SK-N-SH treated with all-trans-retinoic acid at 6 μM for 48 hours (cell line): ENCODE data around the gene MLPH.

Experiments
- ATAC-seq: fragments of 200-7000 bp; cut with Tn5 transposase; 3 replicates; pipeline ENCODE4 v1.9.1; 2020; ENCODE audit warnings: mild to moderate bottlenecking, moderate library complexity
- ARNTL ChIP-seq: fragments of 450-650 bp; formaldehyde crosslinking; IDR thresholded peaks from 2 replicates; pipeline ENCODE4 v1.5.0; 2020; ENCODE audit warnings: low read depth, mild to moderate bottlenecking, moderate library complexity, borderline replicate concordance
- BACH2 ChIP-seq: fragments of 250-450 bp; sonication (Bioruptor Pico); IDR thresholded peaks from 2 replicates; pipeline ENCODE4 v1.9.0; 2021; ENCODE audit warnings: mild to moderate bottlenecking, borderline replicate concordance
- CSDC2 ChIP-seq: fragments of 250-450 bp; sonication (Bioruptor Pico); IDR thresholded peaks from 2 replicates; pipeline ENCODE4 v1.5.0; 2020; ENCODE audit warnings: mild to moderate bottlenecking, moderate library complexity
- ESRRG ChIP-seq: fragments of 250-450 bp; sonication (Bioruptor Pico); IDR thresholded peaks from 2 replicates; pipeline ENCODE4 v1.6.1; 2021; ENCODE audit warnings: mild to moderate bottlenecking
- GLIS3 ChIP-seq: fragments of 250-450 bp; sonication (Bioruptor Pico); IDR thresholded peaks from 2 replicates; pipeline ENCODE4 v1.5.0; 2020; ENCODE audit warnings: mild to moderate bottlenecking, moderate library complexity
- ISL1 ChIP-seq: fragments of 250-450 bp; sonication (Bioruptor Pico); IDR thresholded peaks from 2 replicates; pipeline ENCODE4 v2.1.2; 2022; ENCODE audit warnings: mild to moderate bottlenecking, moderate library complexity
- OSR1 ChIP-seq: fragments of 250-450 bp; sonication (Bioruptor Pico); IDR thresholded peaks from 2 replicates; pipeline ENCODE4 v1.8.0; 2022; ENCODE audit warnings: moderate library complexity, mild to moderate bottlenecking, inconsistent platforms
- PATZ1 ChIP-seq: fragments of 250-450 bp; sonication (Bioruptor Pico); IDR thresholded peaks from 2 replicates; pipeline ENCODE4 v1.8.0; 2020; ENCODE audit warnings: mild to moderate bottlenecking, moderate library complexity, borderline replicate concordance
- POU6F1 ChIP-seq: fragments of 250-450 bp; sonication (Bioruptor Pico); IDR thresholded peaks from 2 replicates; pipeline ENCODE4 v1.8.0; 2021; ENCODE audit warnings: low read depth, mild to moderate bottlenecking, moderate library complexity, borderline replicate concordance
- PPARA ChIP-seq: fragments of 250-450 bp; sonication (Bioruptor Pico); IDR thresholded peaks from 2 replicates; pipeline ENCODE4 v1.5.0; 2020; ENCODE audit warnings: mild to moderate bottlenecking, borderline replicate concordance
- SNAI2 ChIP-seq: fragments of 250-450 bp; sonication (Bioruptor Pico); IDR thresholded peaks from 2 replicates; pipeline ENCODE4 v1.5.0; 2020; ENCODE audit warnings: mild to moderate bottlenecking, moderate library complexity
- TCF4 ChIP-seq: fragments of 250-450 bp; sonication (Bioruptor Pico); IDR thresholded peaks from 2 replicates; pipeline ENCODE4 v1.8.0; 2021; ENCODE audit warnings: mild to moderate bottlenecking, moderate library complexity, borderline replicate concordance
- TOX ChIP-seq: fragments of 250-450 bp; sonication (Bioruptor Pico); IDR thresholded peaks from 2 replicates; pipeline ENCODE4 v1.8.0; 2021; ENCODE audit warnings: mild to moderate bottlenecking, moderate library complexity, borderline replicate concordance
- ZC3H10 ChIP-seq: fragments of 250-450 bp; sonication (Bioruptor Pico); IDR thresholded peaks from 2 replicates; pipeline ENCODE4 v1.5.1; 2021; ENCODE audit warnings: mild to moderate bottlenecking, moderate library complexity
- ZFP3 ChIP-seq: fragments of 250-450 bp; sonication (Bioruptor Pico); IDR thresholded peaks from 2 replicates; pipeline ENCODE4 v1.5.0; 2020; ENCODE audit warnings: mild to moderate bottlenecking, moderate library complexity
- ZFP30 ChIP-seq: fragments of 450-650 bp; formaldehyde crosslinking; IDR thresholded peaks from 2 replicates; pipeline ENCODE4 v1.5.0; 2022; ENCODE audit warnings: mild to moderate bottlenecking, moderate library complexity
- ZNF565 ChIP-seq: fragments of 450-650 bp; formaldehyde crosslinking; conservative IDR thresholded peaks from 2 replicates; pipeline ENCODE4 v1.5.0; 2020; ENCODE audit warnings: low read depth, mild to moderate bottlenecking, moderate library complexity
- ZNF8 ChIP-seq: fragments of 450-650 bp; formaldehyde crosslinking; IDR thresholded peaks from 2 replicates; pipeline ENCODE4 v1.5.0; 2020; ENCODE audit warnings: mild to moderate bottlenecking, moderate library complexity
- TF ChIP-seq, protein P1 (sequence below): fragments of 250-450 bp; sonication (Bioruptor Pico); IDR thresholded peaks from 2 replicates; pipeline ENCODE4 v1.5.1; 2020; ENCODE audit warnings: low read depth, mild to moderate bottlenecking, moderate library complexity
- TF ChIP-seq, protein P2 (sequence below): fragments of 250-450 bp; sonication (Bioruptor Pico); IDR thresholded peaks from 2 replicates; pipeline ENCODE4 v1.5.0; 2020; ENCODE audit warnings: mild to moderate bottlenecking, moderate library complexity

MLPH gene

GRCh38 chr2:237519506-237520245 lies 32.6 kb downstream of the MLPH start:
- no peak for ATAC-seq
- TF ChIP-seq ZFP3 (CRISPR knock-in tag), result no peak
- TF ChIP-seq OSR1 (CRISPR knock-in tag), result no peak

DNA sequence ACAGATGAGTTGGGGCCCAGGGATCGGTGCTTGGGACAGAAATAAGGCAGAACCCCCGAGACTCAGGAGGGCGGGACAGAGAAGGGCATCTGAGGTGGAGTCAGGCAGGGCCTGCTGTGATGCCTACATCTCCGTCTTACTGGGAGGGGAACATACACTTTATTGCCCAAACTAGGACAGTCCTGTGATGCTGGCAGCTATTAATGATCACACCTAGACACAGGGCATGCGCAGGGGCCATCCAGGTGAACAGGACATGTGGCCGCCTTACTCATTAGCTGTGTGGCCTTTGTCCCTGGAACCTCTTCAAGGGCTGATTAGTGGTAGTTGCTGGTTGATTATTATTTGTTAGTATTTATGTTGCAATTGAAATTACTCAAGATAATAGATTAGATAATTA lies 33.2 kb downstream of the MLPH start:
- no peak for ATAC-seq
- TF ChIP-seq ZFP3 (CRISPR knock-in tag) (no peak), PPARA (no peak), ZNF8 (CRISPR knock-in tag) (no peak), POU6F1 (CRISPR knock-in tag) (no peak), ARNTL (CRISPR knock-in tag) (no peak), CSDC2 (CRISPR knock-in tag) (no peak), ISL1 (CRISPR knock-in tag) (no peak), GLIS3 (CRISPR knock-in tag) (no peak), ZFP30 (no peak), TCF4 (CRISPR knock-in tag) (no peak), PATZ1 (CRISPR knock-in tag) (no peak), BACH2 (CRISPR knock-in tag) (no peak), ZC3H10 (CRISPR knock-in tag) (no peak)
- TF ChIP-seq, protein P1, sequence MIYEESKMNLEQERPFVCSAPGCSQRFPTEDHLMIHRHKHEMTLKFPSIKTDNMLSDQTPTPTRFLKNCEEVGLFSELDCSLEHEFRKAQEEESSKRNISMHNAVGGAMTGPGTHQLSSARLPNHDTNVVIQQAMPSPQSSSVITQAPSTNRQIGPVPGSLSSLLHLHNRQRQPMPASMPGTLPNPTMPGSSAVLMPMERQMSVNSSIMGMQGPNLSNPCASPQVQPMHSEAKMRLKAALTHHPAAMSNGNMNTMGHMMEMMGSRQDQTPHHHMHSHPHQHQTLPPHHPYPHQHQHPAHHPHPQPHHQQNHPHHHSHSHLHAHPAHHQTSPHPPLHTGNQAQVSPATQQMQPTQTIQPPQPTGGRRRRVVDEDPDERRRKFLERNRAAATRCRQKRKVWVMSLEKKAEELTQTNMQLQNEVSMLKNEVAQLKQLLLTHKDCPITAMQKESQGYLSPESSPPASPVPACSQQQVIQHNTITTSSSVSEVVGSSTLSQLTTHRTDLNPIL (CRISPR knock-in tag), result no peak
- TF ChIP-seq, all 23 proteins: peak for 0

GRCh38 chr2:237524631-237525030 lies 37.6 kb downstream of the MLPH start:
- no peak for ATAC-seq

More at GRCh38 chr2:237524631-237525030, 37.6 kb downstream of the MLPH start:
- TF ChIP-seq, protein P2, sequence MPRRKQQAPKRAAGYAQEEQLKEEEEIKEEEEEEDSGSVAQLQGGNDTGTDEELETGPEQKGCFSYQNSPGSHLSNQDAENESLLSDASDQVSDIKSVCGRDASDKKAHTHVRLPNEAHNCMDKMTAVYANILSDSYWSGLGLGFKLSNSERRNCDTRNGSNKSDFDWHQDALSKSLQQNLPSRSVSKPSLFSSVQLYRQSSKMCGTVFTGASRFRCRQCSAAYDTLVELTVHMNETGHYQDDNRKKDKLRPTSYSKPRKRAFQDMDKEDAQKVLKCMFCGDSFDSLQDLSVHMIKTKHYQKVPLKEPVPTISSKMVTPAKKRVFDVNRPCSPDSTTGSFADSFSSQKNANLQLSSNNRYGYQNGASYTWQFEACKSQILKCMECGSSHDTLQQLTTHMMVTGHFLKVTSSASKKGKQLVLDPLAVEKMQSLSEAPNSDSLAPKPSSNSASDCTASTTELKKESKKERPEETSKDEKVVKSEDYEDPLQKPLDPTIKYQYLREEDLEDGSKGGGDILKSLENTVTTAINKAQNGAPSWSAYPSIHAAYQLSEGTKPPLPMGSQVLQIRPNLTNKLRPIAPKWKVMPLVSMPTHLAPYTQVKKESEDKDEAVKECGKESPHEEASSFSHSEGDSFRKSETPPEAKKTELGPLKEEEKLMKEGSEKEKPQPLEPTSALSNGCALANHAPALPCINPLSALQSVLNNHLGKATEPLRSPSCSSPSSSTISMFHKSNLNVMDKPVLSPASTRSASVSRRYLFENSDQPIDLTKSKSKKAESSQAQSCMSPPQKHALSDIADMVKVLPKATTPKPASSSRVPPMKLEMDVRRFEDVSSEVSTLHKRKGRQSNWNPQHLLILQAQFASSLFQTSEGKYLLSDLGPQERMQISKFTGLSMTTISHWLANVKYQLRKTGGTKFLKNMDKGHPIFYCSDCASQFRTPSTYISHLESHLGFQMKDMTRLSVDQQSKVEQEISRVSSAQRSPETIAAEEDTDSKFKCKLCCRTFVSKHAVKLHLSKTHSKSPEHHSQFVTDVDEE (CRISPR knock-in tag), result no peak
- TF ChIP-seq TOX (CRISPR knock-in tag) (no peak), ISL1 (CRISPR knock-in tag) (no peak), PPARA (no peak), SNAI2 (CRISPR knock-in tag) (no peak), BACH2 (CRISPR knock-in tag) (no peak), POU6F1 (CRISPR knock-in tag) (no peak), ARNTL (CRISPR knock-in tag) (no peak), ZC3H10 (CRISPR knock-in tag) (no peak), TCF4 (CRISPR knock-in tag) (no peak), ESRRG (CRISPR knock-in tag) (no peak), ZNF565 (no peak)
